Measurements from ENCODE around the gene LTBP3. TPM values are rescaled to one million over a fixed set of nuclear protein-coding genes. Genes with fewer than 3 reads are reported as not detected.

The LTBP3 gene
- total and polyA plus RNA-seq, 9 of the 15 experiments (the other 6 are each of a cell fraction or from before 2014, with no cell fraction given), result 0.06 to 20.5 (median 4.8) TPM

GRCh38 chr11:65571420-65571819 is 13.3 kb upstream of the LTBP3 start (continued):
- TF ChIP-seq, protein P1, sequence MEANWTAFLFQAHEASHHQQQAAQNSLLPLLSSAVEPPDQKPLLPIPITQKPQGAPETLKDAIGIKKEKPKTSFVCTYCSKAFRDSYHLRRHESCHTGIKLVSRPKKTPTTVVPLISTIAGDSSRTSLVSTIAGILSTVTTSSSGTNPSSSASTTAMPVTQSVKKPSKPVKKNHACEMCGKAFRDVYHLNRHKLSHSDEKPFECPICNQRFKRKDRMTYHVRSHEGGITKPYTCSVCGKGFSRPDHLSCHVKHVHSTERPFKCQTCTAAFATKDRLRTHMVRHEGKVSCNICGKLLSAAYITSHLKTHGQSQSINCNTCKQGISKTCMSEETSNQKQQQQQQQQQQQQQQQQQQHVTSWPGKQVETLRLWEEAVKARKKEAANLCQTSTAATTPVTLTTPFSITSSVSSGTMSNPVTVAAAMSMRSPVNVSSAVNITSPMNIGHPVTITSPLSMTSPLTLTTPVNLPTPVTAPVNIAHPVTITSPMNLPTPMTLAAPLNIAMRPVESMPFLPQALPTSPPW (CRISPR knock-in tag; IDR thresholded peaks at IDR 0.05), result no peak
- peak; percentile 65 to 66 for TF ChIP-seq NRF1 (conservative IDR thresholded peaks at IDR 0.05 in 1 of 2, IDR thresholded peaks at IDR 0.05 in 1 of 2)
- no peak for TF ChIP-seq CTBP1 (IDR thresholded peaks at IDR 0.05; ENCODE audit: borderline replicate concordance)
- no peak for TF ChIP-seq GABPB1 (CRISPR knock-in tag; IDR thresholded peaks at IDR 0.05)
- no peak for TF ChIP-seq ZNF586 (CRISPR knock-in tag; conservative IDR thresholded peaks at IDR 0.05)
- TF ChIP-seq MTA2 (IDR thresholded peaks at IDR 0.05; ENCODE audit: low read depth), result no peak
- no peak for TF ChIP-seq ZBTB26 (CRISPR knock-in tag; IDR thresholded peaks at IDR 0.05)
- TF ChIP-seq CCAR2 (IDR thresholded peaks at IDR 0.05; ENCODE audit: low read depth, low read length), result no peak
- no peak for TF ChIP-seq CBX2 (IDR thresholded peaks at IDR 0.05; ENCODE audit: insufficient read depth, low read length, poor library complexity, severe bottlenecking)
- TF ChIP-seq KLF10 (CRISPR knock-in tag; IDR thresholded peaks at IDR 0.05), result no peak
- no peak for TF ChIP-seq DIDO1 (tag; IDR thresholded peaks at IDR 0.05; ENCODE audit: low read depth)
- TF ChIP-seq XRCC4 (IDR thresholded peaks at IDR 0.05; ENCODE audit: extremely low read depth, insufficient read depth, insufficient read length), result no peak
- no peak for TF ChIP-seq BCOR (IDR thresholded peaks at IDR 0.05)
- TF ChIP-seq RFX5 (IDR thresholded peaks at IDR 0.05; ENCODE audit: low read depth, low read length), result no peak
- TF ChIP-seq, protein P2, sequence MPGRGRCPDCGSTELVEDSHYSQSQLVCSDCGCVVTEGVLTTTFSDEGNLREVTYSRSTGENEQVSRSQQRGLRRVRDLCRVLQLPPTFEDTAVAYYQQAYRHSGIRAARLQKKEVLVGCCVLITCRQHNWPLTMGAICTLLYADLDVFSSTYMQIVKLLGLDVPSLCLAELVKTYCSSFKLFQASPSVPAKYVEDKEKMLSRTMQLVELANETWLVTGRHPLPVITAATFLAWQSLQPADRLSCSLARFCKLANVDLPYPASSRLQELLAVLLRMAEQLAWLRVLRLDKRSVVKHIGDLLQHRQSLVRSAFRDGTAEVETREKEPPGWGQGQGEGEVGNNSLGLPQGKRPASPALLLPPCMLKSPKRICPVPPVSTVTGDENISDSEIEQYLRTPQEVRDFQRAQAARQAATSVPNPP (IDR thresholded peaks at IDR 0.05; ENCODE audit: borderline replicate concordance, insufficient read depth, insufficient read length), result no peak
- TF ChIP-seq, protein P3, sequence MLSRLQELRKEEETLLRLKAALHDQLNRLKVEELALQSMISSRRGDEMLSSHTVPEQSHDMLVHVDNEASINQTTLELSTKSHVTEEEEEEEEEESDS (CRISPR knock-in tag; IDR thresholded peaks at IDR 0.05), result no peak
- TF ChIP-seq CREM (IDR thresholded peaks at IDR 0.05; ENCODE audit: low read depth), result no peak
- no peak for TF ChIP-seq MTF1 (CRISPR knock-in tag; IDR thresholded peaks at IDR 0.05; ENCODE audit: borderline replicate concordance)
- TF ChIP-seq ZNF184 (CRISPR knock-in tag; IDR thresholded peaks at IDR 0.05), result no peak
- TF ChIP-seq SAFB2 (IDR thresholded peaks at IDR 0.05; ENCODE audit: borderline replicate concordance, low read depth, low read length, severe bottlenecking), result no peak
- TF ChIP-seq ZNF347 (CRISPR knock-in tag; IDR thresholded peaks at IDR 0.05; ENCODE audit: low read depth), result no peak
- no peak for TF ChIP-seq POLR2H (tag; IDR thresholded peaks at IDR 0.05; ENCODE audit: low read depth)
- no peak for TF ChIP-seq KDM5B (IDR thresholded peaks at IDR 0.05; ENCODE audit: insufficient replicate concordance, low read depth, low read length)
- no peak for TF ChIP-seq BRCA1 (IDR thresholded peaks at IDR 0.05)
- TF ChIP-seq BRCA1 (CRISPR knock-in tag; IDR thresholded peaks at IDR 0.05), result 0 out of 2 replicates have a peak, but pooled peaks have one; percentile 60
- no peak for TF ChIP-seq TSC22D4 (tag; IDR thresholded peaks at IDR 0.05)
